GM12878 (cell line): ENCODE measurements around the gene CARS2. TPM values are rescaled to one million over a fixed set of nuclear protein-coding genes. Genes with fewer than 3 reads are reported as not detected.

Source experiments
- ATAC-seq: fragments of 200-7000 bp; cut with Tn5 transposase; 3 replicates; pipeline ENCODE4 v1.9.1; 2020; ENCODE audit warnings: mild to moderate bottlenecking, moderate library complexity
- BruUV-seq: library from RNA; stranded (reverse); fragments of 400-500 nt; replicated peaks from 2 replicates; lab custom pipeline; 2021; lab: Mats Ljungman, UMichigan
- CTCF ChIA-PET: fragments of 300-600 bp; sonication (Branson Sonifier 250); formaldehyde crosslinking; extraction: SDS; loops from one replicate; lab custom pipeline; 2021; ENCODE audit warnings: inconsistent platforms; lab: Yijun Ruan, JAX
- POLR2A ChIA-PET: fragments of 350-600 bp; formaldehyde crosslinking; extraction: SDS; loops from one replicate; lab custom pipeline; 2021; ENCODE audit warnings: inconsistent platforms; lab: Charles Lee
- RAD21 ChIA-PET: fragments of 300-600 bp; sonication (Branson Sonifier 250); formaldehyde crosslinking; loops from one replicate; lab custom pipeline; 2023; ENCODE audit warnings: antibody characterized with exemption; ENCODE audit not compliant: unreplicated experiment; lab: Charles Lee
- SMC1A ChIA-PET: fragments of 300-600 bp; sonication (Branson Sonifier 250); formaldehyde crosslinking; loops from one replicate; lab custom pipeline; 2023; ENCODE audit not compliant: unreplicated experiment, uncharacterized antibody; lab: Charles Lee
- DNase-seq: peaks from one replicate; pipeline ENCODE4 v3.0.0-alpha.2; 2011; ENCODE audit warnings: low read depth, low spot score
- FAIRE-seq: peaks from 3 replicates; lab custom pipeline; 2011; peaks lifted over from hg19 to GRCh38; lab: Jason Lieb, UNC
- H2AFZ ChIP-seq: 2 replicates; pipeline ENCODE4 v1.6.0; 2011; ENCODE audit warnings: low read depth, low read length, control low read depth; ENCODE audit not compliant: control insufficient read depth
- H3K27ac ChIP-seq: 2 replicates; pipeline ENCODE4 v1.5.1; 2011; ENCODE audit warnings: control low read depth; ENCODE audit not compliant: control insufficient read depth, insufficient read depth
- H3K27me3 ChIP-seq, 2 experiments: replicated peaks in 1 of 2; 2 replicates each; pipeline versions ENCODE4 v1.6.0 to v1.6.1; 2011; ENCODE audit warnings: low read length in 1 of 2; ENCODE audit not compliant: control insufficient read depth in 2 of 2, insufficient read depth in 2 of 2
- H3K36me3 ChIP-seq, 2 experiments: 2 replicates each; pipeline ENCODE4 v1.5.1; 2011; ENCODE audit warnings: low read length in 1 of 2; ENCODE audit not compliant: control insufficient read depth in 2 of 2, insufficient read depth in 2 of 2
- H3K4me1 ChIP-seq: 2 replicates; pipeline ENCODE4 v1.6.1; 2011; ENCODE audit warnings: mild to moderate bottlenecking, low read length, moderate library complexity, mixed read lengths; ENCODE audit not compliant: control insufficient read depth, insufficient read depth
- H3K4me2 ChIP-seq: 2 replicates; pipeline ENCODE4 v1.6.0; 2011; ENCODE audit warnings: control low read depth; ENCODE audit not compliant: control insufficient read depth, insufficient read depth
- H3K4me3 ChIP-seq: fragments of 200-600 bp; sonication (generic); 2 replicates; pipeline ENCODE4 v1.5.1; 2016
- H3K79me2 ChIP-seq: 2 replicates; pipeline ENCODE4 v1.6.0; 2011; ENCODE audit warnings: low read length; ENCODE audit not compliant: control insufficient read depth, insufficient read depth
- H3K9ac ChIP-seq: 2 replicates; pipeline ENCODE4 v1.8.0; 2011; ENCODE audit warnings: low read length, control low read depth, mixed read lengths; ENCODE audit not compliant: control insufficient read depth, insufficient read depth
- H3K9me3 ChIP-seq: replicated peaks from 3 replicates; pipeline ENCODE4 v1.5.1; 2011; ENCODE audit warnings: mild to moderate bottlenecking, low read length; ENCODE audit not compliant: control insufficient read depth, insufficient read depth
- H4K20me1 ChIP-seq: 2 replicates; pipeline ENCODE4 v1.6.0; 2011; ENCODE audit not compliant: control insufficient read depth, insufficient read depth
- FOS ChIP-seq: IDR thresholded peaks from 3 replicates; pipeline ENCODE4 v1.6.1; 2011; ENCODE audit warnings: borderline replicate concordance; ENCODE audit not compliant: insufficient read length; ENCODE audit errors: extremely low read depth
- NFXL1 ChIP-seq: fragments of 450-650 bp; IDR thresholded peaks from 2 replicates; pipeline ENCODE4 v1.6.1; 2017; ENCODE audit warnings: antibody characterized with exemption, mild to moderate bottlenecking, borderline replicate concordance
- PAX5 ChIP-seq: IDR thresholded peaks from 2 replicates; pipeline ENCODE4 v1.6.1; 2011; ENCODE audit warnings: low read depth, low read length, borderline replicate concordance
- STAT1 ChIP-seq: fragments of 450-650 bp; conservative IDR thresholded peaks from 2 replicates; pipeline ENCODE4 v1.6.1; 2014; ENCODE audit warnings: antibody characterized with exemption, mild to moderate bottlenecking
- TAF1 ChIP-seq: IDR thresholded peaks from 2 replicates; pipeline ENCODE4 v1.6.1; 2011; ENCODE audit warnings: mild to moderate bottlenecking, low read depth, low read length, borderline replicate concordance
- WGBS: methylation state at CpG from one replicate; pipeline ENCODE4 v1.1.6; 2016; ENCODE audit warnings: low lambda C conversion rate; ENCODE audit not compliant: insufficient replicate concordance, insufficient coverage; ENCODE audit errors: missing lambda C conversion rate; 5-methylcytosine and 5-hydroxymethylcytosine counted together
- in situ Hi-C: fragments of 300-500 bp; cut with MboI; formaldehyde crosslinking; loops from 9 replicates; pipeline ENCODE4 v1.14.3; 2018; ENCODE audit warnings: mixed read lengths
- intact Hi-C: fragments of 100-400 bp; cut with micrococcal nuclease; formaldehyde crosslinking; loops from one replicate; pipeline ENCODE4 v1.14.2; 2022; ENCODE audit not compliant: unreplicated experiment
- polyA plus RNA-seq, 11 experiments: library from polyadenylated mRNA; depleted of rRNA in 4 of 11; unstranded in 6 of 11; stranded (reverse) in 5 of 11; fragments of >200 nt; fragmentation: Nextera tagmentation in 4 of 11; fragmentation: Illumina TruSeq in 1 of 11; extraction: Ambion mirVana in 4 of 11; extraction: Trizol in 1 of 11; gene quantifications; 1 replicate in 1 of 11; 2 replicates in 10 of 11; pipeline versions ENCODE4 v1.2.1 to v1.2.3, GENCODE V29; 2011 to 2016; ENCODE audit warnings: inconsistent platforms in 2 of 11, missing spikeins in 2 of 11, low read depth in 1 of 11
- total RNA-seq, 4 experiments: library from RNA; depleted of rRNA in 3 of 4; stranded (reverse); fragments of >200 nt in 3 of 4; fragmentation: Illumina TruSeq in 1 of 4; extraction: Trizol in 1 of 4; gene quantifications; 2 replicates each; pipeline versions ENCODE4 v1.2.1 to v1.2.3, GENCODE V29; 2013 to 2021
- TF ChIP-seq, protein P1 (sequence below): fragments of 450-650 bp; conservative IDR thresholded peaks from 2 replicates; pipeline ENCODE4 v1.6.1; 2017; ENCODE audit warnings: mild to moderate bottlenecking, moderate library complexity

The CARS2 gene
- total and polyA plus RNA-seq, 10 of the 15 experiments (the other 5 are each of a cell fraction or from before 2014, with no cell fraction given), result 4.2 to 101 (median 61.5) TPM

DNA sequence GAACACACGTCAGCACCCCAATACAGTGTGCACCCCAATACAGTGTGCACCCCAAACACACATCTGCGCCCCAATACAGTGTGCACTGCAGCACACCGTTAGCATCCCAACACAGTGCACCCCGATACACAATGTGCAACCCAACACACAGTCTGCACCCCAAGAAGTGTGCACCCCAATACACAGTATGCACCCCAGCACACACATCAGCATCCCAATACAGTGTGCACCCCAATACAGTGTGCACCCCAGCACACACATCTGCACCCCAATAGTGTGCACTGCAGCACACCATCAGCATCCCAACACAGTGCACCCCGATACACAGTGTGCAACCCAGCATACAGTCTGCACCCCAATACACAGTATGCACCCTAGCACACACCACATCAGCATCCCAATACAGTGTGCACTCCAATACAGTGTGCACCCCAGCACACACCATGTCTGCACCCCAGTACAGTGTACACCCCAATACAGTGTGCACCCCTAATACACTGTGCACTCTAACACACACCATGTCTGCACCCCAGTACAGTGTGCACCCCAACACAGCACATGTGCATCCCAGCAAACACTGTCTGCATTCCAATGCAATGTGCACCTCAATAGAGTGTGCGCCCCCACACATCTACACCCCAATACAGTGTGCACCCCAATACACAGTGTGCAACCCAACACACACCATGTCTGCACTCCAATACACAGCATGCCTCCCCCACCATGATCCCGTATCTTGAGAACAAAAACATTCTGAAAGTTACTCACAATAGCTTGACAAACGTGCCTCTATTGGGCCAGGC is 855 bp upstream of the CARS2 start:
- TF ChIP-seq PAX5 (peak; percentile 75; the same call in 1 of the 2 replicates), FOS (peak; percentile 1), TAF1 (0 out of 2 replicates have a peak, but pooled peaks have one; percentile 3), NFXL1 (no peak), STAT1 (no peak)
- TF ChIP-seq, protein P1, sequence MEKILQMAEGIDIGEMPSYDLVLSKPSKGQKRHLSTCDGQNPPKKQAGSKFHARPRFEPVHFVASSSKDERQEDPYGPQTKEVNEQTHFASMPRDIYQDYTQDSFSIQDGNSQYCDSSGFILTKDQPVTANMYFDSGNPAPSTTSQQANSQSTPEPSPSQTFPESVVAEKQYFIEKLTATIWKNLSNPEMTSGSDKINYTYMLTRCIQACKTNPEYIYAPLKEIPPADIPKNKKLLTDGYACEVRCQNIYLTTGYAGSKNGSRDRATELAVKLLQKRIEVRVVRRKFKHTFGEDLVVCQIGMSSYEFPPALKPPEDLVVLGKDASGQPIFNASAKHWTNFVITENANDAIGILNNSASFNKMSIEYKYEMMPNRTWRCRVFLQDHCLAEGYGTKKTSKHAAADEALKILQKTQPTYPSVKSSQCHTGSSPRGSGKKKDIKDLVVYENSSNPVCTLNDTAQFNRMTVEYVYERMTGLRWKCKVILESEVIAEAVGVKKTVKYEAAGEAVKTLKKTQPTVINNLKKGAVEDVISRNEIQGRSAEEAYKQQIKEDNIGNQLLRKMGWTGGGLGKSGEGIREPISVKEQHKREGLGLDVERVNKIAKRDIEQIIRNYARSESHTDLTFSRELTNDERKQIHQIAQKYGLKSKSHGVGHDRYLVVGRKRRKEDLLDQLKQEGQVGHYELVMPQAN, result 0 out of 2 replicates have a peak, but pooled peaks have one; percentile 4
- WGBS, result 30% methylated on average over 7 of the region's 8 CpGs
- Histone ChIP-seq H3K9ac (peak overlapping the region; percentile 54; the same call in 1 of the 2 replicates), H3K9me3 (no peaks in the 10 kb centered on the region), H3K36me3 (peaks cover 2 to 11% of the 10 kb centered on the region in 2 experiments; a peak in 3 of 4 replicates), H2AFZ (peak overlapping the region; percentile 87), H3K27me3 (no peaks in the 10 kb centered on the region), H3K27ac (peak overlapping the region; percentile 37), H3K4me1 (peaks cover 18% of the 10 kb centered on the region), H4K20me1 (no peaks in the 10 kb centered on the region), H3K4me3 (peak overlapping the region; percentile 61; the same call in 1 of the 2 replicates), H3K4me2 (peak overlapping the region; percentile 94), H3K79me2 (peaks cover 27% of the 10 kb centered on the region)
- ChIA-PET SMC1A (no interaction called here), CTCF (interaction anchor here (0.8 to 1.6 kb wide), 3 partner anchors 9 to 209 kb away, joined by 3 to 4 read pairs (median 3); no protein-coding TSS in a partner anchor), RAD21 (interaction anchor here (1.0 to 2.3 kb wide), 3 partner anchors 8 to 90 kb away, joined by 3 to 6 read pairs (median 5); no protein-coding TSS in a partner anchor), POLR2A (interaction anchor here (1.3 to 2.2 kb wide), 3 partner anchors 8 to 30 kb away, joined by 4 to 9 read pairs (median 6); no protein-coding TSS in a partner anchor)
- intact Hi-C loops, result no loop called here
- no peak for FAIRE-seq
- no peak for DNase-seq
- in situ Hi-C loops, result no loop called here
- BruUV-seq, result no TSS peak
- no peak for ATAC-seq
